ENCODE measurements around the gene SHC3.

The SHC3 gene

DNA sequence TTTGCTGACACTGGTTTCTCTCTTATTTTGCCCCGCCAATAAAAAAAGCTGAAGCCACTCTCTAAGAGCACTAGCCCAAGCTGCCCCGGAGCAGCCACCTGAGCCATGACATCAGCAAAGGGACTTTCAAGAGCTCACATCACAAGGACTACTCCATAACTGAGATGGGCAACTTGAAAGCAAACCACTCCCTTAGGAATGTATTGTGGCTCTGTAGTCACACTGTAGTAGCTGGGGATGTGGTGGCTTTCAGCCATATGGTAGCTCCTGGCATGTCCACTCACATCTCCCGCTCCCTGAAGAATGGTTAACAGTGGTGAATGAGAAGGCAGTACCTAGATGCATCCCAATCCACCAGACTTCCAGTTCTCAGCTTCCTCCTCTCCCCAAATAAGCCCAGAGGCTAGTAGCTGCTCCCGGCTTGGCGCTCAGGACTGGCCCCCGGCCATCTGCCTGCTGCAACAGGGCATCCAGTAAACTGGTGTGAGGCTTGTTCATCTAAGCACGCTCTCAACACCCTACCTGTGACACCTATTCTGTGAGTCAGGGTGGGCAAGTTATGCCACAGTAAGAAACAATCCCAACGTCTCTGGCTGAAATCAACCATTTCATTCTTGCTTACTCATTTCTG lies 123.6 kb downstream of the SHC3 start:
- no peak for DNase-seq (ENCODE audit: low read depth in 2 of 2)

- no peak for DNase-seq (ENCODE audit: low read depth in 2 of 2)
These were observed 125.3 kb downstream of the SHC3 start for GRCh38 chr9:89053301-89053700.

- no peak for DNase-seq (ENCODE audit: low read depth in 2 of 2)
These were observed 126.0 kb downstream of the SHC3 start for GRCh38 chr9:89052470-89053097.

DNA sequence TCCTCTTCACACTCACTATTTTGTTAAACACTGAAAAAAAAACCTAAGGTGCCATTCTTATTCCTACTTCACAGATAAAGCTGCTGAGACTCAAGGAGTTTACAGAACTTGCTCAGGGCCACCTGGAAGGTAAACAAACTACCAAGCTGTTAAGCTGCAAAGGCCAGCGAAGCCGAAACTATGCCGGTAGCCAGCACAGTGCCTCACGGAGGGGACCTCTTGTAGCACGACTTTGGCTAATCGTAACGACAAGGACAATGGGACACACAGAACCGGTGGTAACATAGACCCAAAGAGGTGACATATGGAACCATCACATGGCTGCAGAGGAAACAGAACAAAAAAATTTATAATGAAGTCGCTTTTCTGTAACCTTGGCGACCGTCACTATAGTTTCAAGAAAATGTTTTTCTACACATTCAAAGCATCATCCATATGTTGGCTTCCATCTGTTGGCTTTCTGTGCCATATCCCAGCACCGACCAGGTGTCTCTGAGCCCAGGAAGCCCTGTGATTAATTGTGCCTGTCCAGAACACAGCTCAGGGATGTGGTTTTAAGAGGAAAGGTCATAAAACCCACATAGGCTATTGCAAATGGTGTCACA lies 127.1 kb downstream of the SHC3 start:
- DNase-seq (ENCODE audit: low read depth in 2 of 2), result no peak

DNA sequence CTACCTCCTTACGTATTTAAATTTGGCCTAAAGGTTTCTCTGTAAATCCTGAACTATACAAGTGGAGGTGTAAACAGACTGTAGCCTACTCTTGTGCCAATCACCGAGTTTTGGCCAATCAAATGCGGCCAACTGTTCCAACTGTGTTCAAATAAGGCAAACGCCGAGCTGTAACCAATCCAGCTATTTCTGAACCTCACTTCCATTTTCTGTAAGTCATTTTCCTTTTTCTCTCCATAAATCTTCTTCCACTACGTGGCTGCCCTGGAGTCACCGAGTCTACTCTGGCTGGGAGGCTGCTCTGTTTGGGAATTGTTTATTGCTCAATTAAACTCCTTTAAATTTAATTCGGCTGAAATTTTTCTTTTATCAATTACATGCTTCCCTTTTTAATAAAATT lies 129.0 kb downstream of the SHC3 start:
- DNase-seq (ENCODE audit: low read depth in 2 of 2), result no peak

- no peak for DNase-seq (ENCODE audit: low read depth in 2 of 2)
These were observed 130.0 kb downstream of the SHC3 start for GRCh38 chr9:89048616-89049015.

- no peak for DNase-seq (ENCODE audit: low read depth in 2 of 2)
These were observed 131.0 kb downstream of the SHC3 start for GRCh38 chr9:89047667-89048066.

- no peak for DNase-seq (ENCODE audit: low read depth in 2 of 2)
These were observed 131.8 kb downstream of the SHC3 start for GRCh38 chr9:89046832-89047231.

DNA sequence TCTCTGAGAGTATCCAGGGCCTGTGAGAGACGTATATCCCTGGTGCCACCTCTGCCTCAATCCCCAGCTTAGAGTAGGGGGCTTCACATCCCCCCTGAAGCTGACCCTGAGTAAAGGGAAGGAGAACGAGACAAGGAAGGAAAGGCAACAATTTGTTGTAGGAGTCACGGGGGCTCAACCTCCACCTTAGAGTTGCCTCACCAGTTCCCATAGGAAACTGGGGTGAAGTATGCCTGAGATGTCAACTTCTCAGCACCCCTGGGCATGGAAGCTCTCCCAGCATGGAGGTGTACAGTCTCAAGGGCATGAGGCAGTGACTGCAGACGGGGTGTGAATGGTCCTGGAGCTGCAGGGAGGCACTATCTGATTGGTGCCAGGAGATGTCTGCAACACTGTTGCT lies 133.7 kb downstream of the SHC3 start:
- no peak for DNase-seq (ENCODE audit: low read depth in 2 of 2)

GRCh38 chr9:89044104-89044503 lies 134.5 kb downstream of the SHC3 start:
- DNase-seq (ENCODE audit: low read depth in 2 of 2), result no peak

GRCh38 chr9:89042984-89043383 lies 135.6 kb downstream of the SHC3 start:
- no peak for DNase-seq (ENCODE audit: low read depth in 2 of 2)

- DNase-seq (ENCODE audit: low read depth in 2 of 2), result no peak
These were observed 139.0 kb downstream of the SHC3 start for GRCh38 chr9:89039664-89040063.

GRCh38 chr9:89039104-89039465 lies 139.5 kb downstream of the SHC3 start:
- no peak for DNase-seq (ENCODE audit: low read depth in 2 of 2)

DNA sequence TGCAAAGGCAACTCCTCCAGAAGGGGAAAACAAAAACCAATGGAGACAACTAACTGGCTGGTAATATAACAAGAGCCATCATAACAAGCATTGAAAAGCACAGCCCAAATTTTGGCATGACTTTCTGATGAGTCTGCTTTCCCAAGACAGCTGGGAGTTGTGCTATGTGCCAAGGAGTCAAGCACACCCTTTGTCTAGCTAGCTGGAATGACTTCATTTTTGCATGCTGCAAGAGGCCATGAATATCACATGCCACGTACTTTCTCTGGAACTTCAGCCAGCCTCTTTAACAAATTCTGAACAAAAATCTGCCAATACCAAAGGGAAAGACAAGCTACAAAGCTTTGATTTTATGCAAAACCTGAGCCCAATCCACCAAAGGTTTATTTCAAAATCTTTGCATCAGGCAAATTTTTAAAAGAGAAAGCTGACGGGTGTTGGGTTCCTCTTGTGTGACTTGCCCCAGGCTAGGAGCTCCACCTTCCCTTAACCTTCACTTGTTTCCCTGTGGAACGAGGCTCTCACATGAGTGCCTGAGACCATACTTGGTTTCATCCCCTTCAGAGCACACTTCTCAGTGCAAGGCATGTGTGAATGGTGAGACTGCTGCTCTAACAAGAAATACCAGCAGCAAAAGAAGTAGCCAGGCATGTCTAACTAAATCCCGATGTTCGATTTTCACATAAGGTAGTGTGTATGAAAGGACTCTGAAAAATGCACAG lies 140.1 kb downstream of the SHC3 start:
- no peak for DNase-seq (ENCODE audit: low read depth in 2 of 2)

DNA sequence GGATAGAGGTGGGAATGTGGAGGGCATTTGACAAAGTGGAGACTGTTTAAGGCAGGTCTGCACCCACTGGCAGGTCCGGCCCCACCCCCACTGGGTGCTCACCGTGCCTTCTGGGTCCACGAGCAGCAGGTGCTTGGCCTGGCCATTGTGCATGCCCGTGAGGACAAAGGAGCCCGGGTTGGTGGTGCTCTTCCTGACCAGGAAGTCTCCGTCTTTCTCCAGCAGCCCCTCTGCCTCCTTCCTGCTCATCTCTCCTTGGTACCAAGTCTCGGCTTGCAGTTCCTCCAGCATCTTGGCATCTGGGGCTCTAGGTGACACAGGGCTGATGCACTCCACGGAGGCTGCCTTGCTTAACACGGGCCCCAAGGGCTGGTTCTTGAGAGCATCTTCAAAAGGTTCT lies 140.7 kb downstream of the SHC3 start:
- no peak for DNase-seq (ENCODE audit: low read depth in 2 of 2)

GRCh38 chr9:89037346-89037745 lies 141.3 kb downstream of the SHC3 start:
- no peak for DNase-seq (ENCODE audit: low read depth in 2 of 2)

DNA sequence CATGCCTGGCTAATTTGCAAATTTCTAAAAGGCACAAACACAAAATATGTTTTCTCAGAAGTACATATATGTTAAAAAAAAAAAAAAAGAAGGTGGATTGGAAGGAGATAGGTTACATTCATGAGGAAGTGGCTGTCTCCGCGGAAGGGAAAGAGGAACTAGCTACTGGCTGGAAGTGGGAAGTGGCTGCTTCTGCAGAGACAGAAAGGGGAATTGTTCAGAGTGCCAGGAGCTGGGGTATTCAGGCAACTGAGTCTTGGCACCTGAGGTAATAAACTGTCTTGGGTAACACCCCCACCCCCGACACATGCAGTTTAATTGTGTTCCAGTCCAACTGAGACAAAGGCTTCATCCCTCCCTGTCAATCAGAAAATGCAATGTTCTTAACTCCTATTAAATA lies 141.7 kb downstream of the SHC3 start:
- no peak for DNase-seq (ENCODE audit: low read depth in 2 of 2)

GRCh38 chr9:89036383-89036782 lies 142.2 kb downstream of the SHC3 start:
- DNase-seq (ENCODE audit: low read depth in 2 of 2), result no peak

GRCh38 chr9:89032661-89033060 lies 146.0 kb downstream of the SHC3 start:
- DNase-seq (ENCODE audit: low read depth in 2 of 2), result no peak

GRCh38 chr9:89032173-89032572 lies 146.4 kb downstream of the SHC3 start:
- no peak for DNase-seq (ENCODE audit: low read depth in 2 of 2)

- no peak for DNase-seq (ENCODE audit: low read depth in 2 of 2)
These were observed 148.8 kb downstream of the SHC3 start for GRCh38 chr9:89029788-89030187.

DNA sequence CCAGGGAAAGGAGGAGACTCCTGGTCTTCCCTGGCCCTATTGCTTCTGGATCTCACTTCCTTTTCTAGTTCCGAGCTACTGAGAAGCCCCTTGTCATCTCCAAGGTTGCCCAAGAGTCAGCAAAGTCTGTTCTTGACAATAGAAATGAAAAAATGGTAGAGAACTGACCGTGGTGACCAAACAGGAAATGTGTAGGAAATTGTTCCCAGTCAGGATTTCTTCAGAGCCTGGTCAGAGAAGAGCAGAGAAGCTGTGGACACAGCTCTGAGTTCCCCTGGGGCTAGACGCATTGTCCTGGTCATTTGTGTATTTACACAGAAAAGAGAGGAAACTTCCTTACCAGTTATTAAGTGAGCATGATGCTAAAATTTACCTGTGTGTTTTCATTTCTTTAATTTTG lies 151.7 kb downstream of the SHC3 start:
- no peak for DNase-seq (ENCODE audit: low read depth in 2 of 2)

- DNase-seq (ENCODE audit: low read depth in 2 of 2), result no peak
These were observed 153.1 kb downstream of the SHC3 start for GRCh38 chr9:89025553-89025952.

All from stimulated activated CD8-positive, alpha-beta memory T cell treated with anti-CD3 and anti-CD28 coated beads, Interleukin-15, amount 100 ng/mL, for 4 hours (primary cell).